HG03196 (cell line): Measurements from ENCODE around the gene IL20RB.
"Not testable (repeated sequence)": the region's sequence is repeated elsewhere in the genome, so short reads cannot be mapped to it uniquely, and the experiment has no call there.

Experiments used
- ATAC-seq: cut with Tn5 transposase; IDR thresholded peaks from one replicate; pipeline ENCODE4 v1.9.1; 2021; ENCODE audit not compliant: unreplicated experiment

Gene IL20RB

GRCh38 chr3:136942803-136943202, 15.0 kb upstream of the IL20RB start:
- ATAC-seq, result no peak

- ATAC-seq, result no peak
These were observed 14.3 kb upstream of the IL20RB start for GRCh38 chr3:136943436-136943835.

- no peak for ATAC-seq
These were observed 10.8 kb upstream of the IL20RB start for GRCh38 chr3:136946978-136947377.

- ATAC-seq, result no peak
These were observed 10.3 kb upstream of the IL20RB start for GRCh38 chr3:136947477-136947876.

- ATAC-seq, result no peak
These were observed 8.6 kb upstream of the IL20RB start for GRCh38 chr3:136949146-136949545.

- no peak for ATAC-seq
These were observed 8.1 kb upstream of the IL20RB start for GRCh38 chr3:136949708-136950107.

- ATAC-seq, result no peak
These were observed 7.2 kb upstream of the IL20RB start for GRCh38 chr3:136950623-136951022.

- no peak for ATAC-seq
These were observed 5.5 kb upstream of the IL20RB start for GRCh38 chr3:136952292-136952691.

- no peak for ATAC-seq
These were observed 3.5 kb upstream of the IL20RB start for GRCh38 chr3:136954251-136954650.

- ATAC-seq, result no peak
These were observed 2.6 kb upstream of the IL20RB start for GRCh38 chr3:136954980-136955780.

GRCh38 chr3:136955813-136956212, 2.0 kb upstream of the IL20RB start:
- no peak for ATAC-seq

- ATAC-seq, result no peak
These were observed 812 bp upstream of the IL20RB start for GRCh38 chr3:136956971-136957370.

GRCh38 chr3:136958939-136959338, 1.2 kb downstream of the IL20RB start:
- no peak for ATAC-seq

- no peak for ATAC-seq
These were observed 1.8 kb downstream of the IL20RB start for GRCh38 chr3:136959599-136959998.

- ATAC-seq, result no peak
These were observed 3.4 kb downstream of the IL20RB start for GRCh38 chr3:136960838-136961836.

- no peak for ATAC-seq
These were observed 5.1 kb downstream of the IL20RB start for GRCh38 chr3:136962927-136963326.

- ATAC-seq, result not testable (repeated sequence)
These were observed 11.8 kb downstream of the IL20RB start for GRCh38 chr3:136969539-136969938.

GRCh38 chr3:136973352-136973751, 15.6 kb downstream of the IL20RB start:
- ATAC-seq, result no peak

- ATAC-seq, result no peak
These were observed 16.9 kb downstream of the IL20RB start for GRCh38 chr3:136974670-136975069.

GRCh38 chr3:136979204-136979603, 21.4 kb downstream of the IL20RB start:
- ATAC-seq, result no peak

- no peak for ATAC-seq
These were observed 21.9 kb downstream of the IL20RB start for GRCh38 chr3:136979684-136980083.

GRCh38 chr3:136982033-136982432, 24.2 kb downstream of the IL20RB start:
- ATAC-seq, result no peak
